HL-60 (cell line): ENCODE results near the gene OGG1.

Experiments used
- DNase-seq, 2 experiments: peaks; one replicate each; pipeline ENCODE4 v3.0.0-alpha.2; 2010 to 2020; ENCODE audit warnings: low read depth in 1 of 2, low spot score in 1 of 2
- H3K27ac ChIP-seq: fragments of 250-450 bp; sonication (Bioruptor Pico); replicated peaks from 2 replicates; pipeline ENCODE4 v1.5.1; 2020; ENCODE audit warnings: mild to moderate bottlenecking, moderate library complexity
- H3K27me3 ChIP-seq: fragments of 250-450 bp; sonication (Bioruptor Pico); 2 replicates; pipeline ENCODE4 v1.5.1; 2021; ENCODE audit warnings: mild to moderate bottlenecking, moderate library complexity; ENCODE audit not compliant: insufficient read depth, poor library complexity, severe bottlenecking
- H3K4me3 ChIP-seq: replicated peaks from 2 replicates; pipeline ENCODE4 v1.5.1; 2011; ENCODE audit warnings: mild to moderate bottlenecking, control low read depth, low read length; ENCODE audit not compliant: insufficient read depth
- CTCF ChIP-seq: IDR thresholded peaks from one replicate; pipeline ENCODE4 v1.5.1; 2011; ENCODE audit warnings: low read length, control low read depth, inconsistent platforms; ENCODE audit not compliant: insufficient read depth
- GABPA ChIP-seq: IDR thresholded peaks from 2 replicates; pipeline ENCODE4 v1.6.1; 2012; ENCODE audit warnings: low read depth
- POLR2AphosphoS5 ChIP-seq: IDR thresholded peaks from 2 replicates; pipeline ENCODE4 v1.6.1; 2012; ENCODE audit warnings: low read depth
- REST ChIP-seq: IDR thresholded peaks from 2 replicates; pipeline ENCODE4 v1.6.1; 2012; ENCODE audit warnings: low read depth; ENCODE audit not compliant: insufficient replicate concordance
- SPI1 ChIP-seq: IDR thresholded peaks from 2 replicates; pipeline ENCODE4 v1.6.1; 2012; ENCODE audit warnings: low read depth, mild to moderate bottlenecking, borderline replicate concordance

OGG1 gene

GRCh38 chr3:9710174-9710739, 39.5 kb upstream of the OGG1 start:
- H3K27ac ChIP-seq = no peak overlapping the region
- peaks cover 3% of the 10 kb centered on the region for H3K27me3 ChIP-seq
- H3K4me3 ChIP-seq = no peak overlapping the region
- TF ChIP-seq REST (no peak), GABPA (no peak), SPI1 (no peak), CTCF (no peak), POLR2AphosphoS5 (no peak)
- DNase-seq = no peak

- no peak overlapping the region for H3K27ac ChIP-seq
- DNase-seq = no peak
- H3K27me3 ChIP-seq = no peaks in the 10 kb centered on the region
- TF ChIP-seq CTCF (no peak), GABPA (no peak), POLR2AphosphoS5 (no peak), SPI1 (no peak), REST (no peak)
- no peak overlapping the region for H3K4me3 ChIP-seq
Measured at GRCh38 chr3:9712415-9712814, 37.3 kb upstream of the OGG1 start.

- Histone ChIP-seq H3K27me3 (no peaks in the 10 kb centered on the region), H3K4me3 (no peak overlapping the region), H3K27ac (no peak overlapping the region)
- TF ChIP-seq REST (no peak), POLR2AphosphoS5 (no peak), GABPA (no peak), CTCF (no peak), SPI1 (no peak)
- no peak for DNase-seq
Measured at GRCh38 chr3:9713142-9713541, 36.6 kb upstream of the OGG1 start.
